Measurements from ENCODE around the gene KCNH1. TPM values are rescaled to one million over a fixed set of nuclear protein-coding genes. Genes with fewer than 3 reads are reported as not detected.

The KCNH1 gene
- total RNA-seq, 1 experiment from 2014 or later: not detected

DNA sequence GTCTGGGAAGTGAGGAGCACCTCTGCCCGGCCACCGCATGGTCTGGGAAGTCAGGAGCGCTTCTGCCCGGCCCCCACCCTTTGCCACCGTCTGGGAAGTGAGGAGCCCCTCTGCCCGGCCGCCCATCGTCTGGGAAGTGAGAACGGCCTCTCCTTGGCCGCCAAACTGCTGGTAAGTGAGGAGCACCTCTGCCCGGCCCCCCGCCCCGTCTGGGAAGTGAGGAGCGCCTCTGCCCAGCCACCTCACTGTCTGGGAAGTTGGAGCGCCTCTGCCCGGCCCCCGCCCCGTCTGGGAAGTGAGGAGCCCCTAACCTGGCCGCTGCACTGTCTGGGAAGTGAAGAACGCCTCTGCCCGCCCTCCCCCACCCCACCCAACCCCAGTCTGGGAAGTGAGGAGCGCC, 22.6 kb downstream of the KCNH1 start:
- RAD21 ChIA-PET (ENCODE audit: low non-redundant PET in 1 of 2, low total read pairs in 2 of 2, uncharacterized antibody in 2 of 2, unreplicated experiment in 2 of 2): no interaction called here
- H4K20me1 ChIP-seq (ENCODE audit: insufficient read depth): no peaks in the 10 kb centered on the region
- no TSS peak for BruUV-seq (replicated peaks)
- no peak for ATAC-seq
- H3K9me2 ChIP-seq (ENCODE audit: insufficient read depth): no peaks in the 10 kb centered on the region
- intact Hi-C loops (cut with micrococcal nuclease): no loop called here
- no peak overlapping the region for H3K9ac ChIP-seq (ENCODE audit: low read length)
- no peak overlapping the region for H3K4me3 ChIP-seq (replicated peaks in 1 of 2; ENCODE audit: low read depth in 1 of 2, low read length in 2 of 2)
- no peaks in the 10 kb centered on the region for H3K36me3 ChIP-seq (ENCODE audit: control insufficient read depth in 1 of 2, insufficient read depth in 2 of 2, low read length in 2 of 2)
- H3K4me2 ChIP-seq (ENCODE audit: low read length): no peak overlapping the region
- no peak for DNase-seq (ENCODE audit: low read depth, low spot score)
- no peaks in the 10 kb centered on the region for H3K79me2 ChIP-seq (ENCODE audit: insufficient read depth, low read length)
- POLR2A ChIA-PET: no interaction called here
- H3K27me3 ChIP-seq (ENCODE audit: insufficient read depth, low read length): peaks cover 50% of the 10 kb centered on the region
- H3K4me1 ChIP-seq (ENCODE audit: control insufficient read depth in 1 of 2, insufficient read depth in 2 of 2, low read length in 2 of 2): no peaks in the 10 kb centered on the region
- no peak overlapping the region for H2AFZ ChIP-seq (ENCODE audit: low read depth, low read length, poor library complexity, severe bottlenecking)
- CTCF ChIA-PET: no interaction called here
- TF ChIP-seq, protein P1, sequence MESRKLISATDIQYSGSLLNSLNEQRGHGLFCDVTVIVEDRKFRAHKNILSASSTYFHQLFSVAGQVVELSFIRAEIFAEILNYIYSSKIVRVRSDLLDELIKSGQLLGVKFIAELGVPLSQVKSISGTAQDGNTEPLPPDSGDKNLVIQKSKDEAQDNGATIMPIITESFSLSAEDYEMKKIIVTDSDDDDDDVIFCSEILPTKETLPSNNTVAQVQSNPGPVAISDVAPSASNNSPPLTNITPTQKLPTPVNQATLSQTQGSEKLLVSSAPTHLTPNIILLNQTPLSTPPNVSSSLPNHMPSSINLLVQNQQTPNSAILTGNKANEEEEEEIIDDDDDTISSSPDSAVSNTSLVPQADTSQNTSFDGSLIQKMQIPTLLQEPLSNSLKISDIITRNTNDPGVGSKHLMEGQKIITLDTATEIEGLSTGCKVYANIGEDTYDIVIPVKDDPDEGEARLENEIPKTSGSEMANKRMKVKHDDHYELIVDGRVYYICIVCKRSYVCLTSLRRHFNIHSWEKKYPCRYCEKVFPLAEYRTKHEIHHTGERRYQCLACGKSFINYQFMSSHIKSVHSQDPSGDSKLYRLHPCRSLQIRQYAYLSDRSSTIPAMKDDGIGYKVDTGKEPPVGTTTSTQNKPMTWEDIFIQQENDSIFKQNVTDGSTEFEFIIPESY (IDR thresholded peaks at IDR 0.05; ENCODE audit: extremely low read depth, insufficient replicate concordance, low read length): no peak
- TF ChIP-seq JUND (IDR thresholded peaks at IDR 0.05): no peak
- no peak for TF ChIP-seq ZFX (IDR thresholded peaks at IDR 0.05)
- no peak for TF ChIP-seq EZH2 (IDR thresholded peaks at IDR 0.05)
- TF ChIP-seq SIN3A (IDR thresholded peaks at IDR 0.05; ENCODE audit: low read depth): no peak
- no peak for TF ChIP-seq SP1 (IDR thresholded peaks at IDR 0.05; ENCODE audit: low read depth)
- TF ChIP-seq, protein P2, sequence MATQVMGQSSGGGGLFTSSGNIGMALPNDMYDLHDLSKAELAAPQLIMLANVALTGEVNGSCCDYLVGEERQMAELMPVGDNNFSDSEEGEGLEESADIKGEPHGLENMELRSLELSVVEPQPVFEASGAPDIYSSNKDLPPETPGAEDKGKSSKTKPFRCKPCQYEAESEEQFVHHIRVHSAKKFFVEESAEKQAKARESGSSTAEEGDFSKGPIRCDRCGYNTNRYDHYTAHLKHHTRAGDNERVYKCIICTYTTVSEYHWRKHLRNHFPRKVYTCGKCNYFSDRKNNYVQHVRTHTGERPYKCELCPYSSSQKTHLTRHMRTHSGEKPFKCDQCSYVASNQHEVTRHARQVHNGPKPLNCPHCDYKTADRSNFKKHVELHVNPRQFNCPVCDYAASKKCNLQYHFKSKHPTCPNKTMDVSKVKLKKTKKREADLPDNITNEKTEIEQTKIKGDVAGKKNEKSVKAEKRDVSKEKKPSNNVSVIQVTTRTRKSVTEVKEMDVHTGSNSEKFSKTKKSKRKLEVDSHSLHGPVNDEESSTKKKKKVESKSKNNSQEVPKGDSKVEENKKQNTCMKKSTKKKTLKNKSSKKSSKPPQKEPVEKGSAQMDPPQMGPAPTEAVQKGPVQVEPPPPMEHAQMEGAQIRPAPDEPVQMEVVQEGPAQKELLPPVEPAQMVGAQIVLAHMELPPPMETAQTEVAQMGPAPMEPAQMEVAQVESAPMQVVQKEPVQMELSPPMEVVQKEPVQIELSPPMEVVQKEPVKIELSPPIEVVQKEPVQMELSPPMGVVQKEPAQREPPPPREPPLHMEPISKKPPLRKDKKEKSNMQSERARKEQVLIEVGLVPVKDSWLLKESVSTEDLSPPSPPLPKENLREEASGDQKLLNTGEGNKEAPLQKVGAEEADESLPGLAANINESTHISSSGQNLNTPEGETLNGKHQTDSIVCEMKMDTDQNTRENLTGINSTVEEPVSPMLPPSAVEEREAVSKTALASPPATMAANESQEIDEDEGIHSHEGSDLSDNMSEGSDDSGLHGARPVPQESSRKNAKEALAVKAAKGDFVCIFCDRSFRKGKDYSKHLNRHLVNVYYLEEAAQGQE (IDR thresholded peaks at IDR 0.05; ENCODE audit: low read depth): no peak
- no peak for TF ChIP-seq YY1 (IDR thresholded peaks at IDR 0.05; ENCODE audit: extremely low read depth, insufficient replicate concordance, low read depth, low read length)
- TF ChIP-seq ELF1 (IDR thresholded peaks at IDR 0.05; ENCODE audit: borderline replicate concordance, low read depth): no peak
- no peak for TF ChIP-seq RAD21 (IDR thresholded peaks at IDR 0.05; ENCODE audit: low read depth)
- no peak for TF ChIP-seq FOSL1 (IDR thresholded peaks at IDR 0.05; ENCODE audit: low read depth)
- no peak for TF ChIP-seq EGR1 (IDR thresholded peaks at IDR 0.05; ENCODE audit: low read depth)
- TF ChIP-seq TCF7L2 (IDR thresholded peaks at IDR 0.05; ENCODE audit: borderline replicate concordance, extremely low read depth, insufficient read depth, insufficient read length): no peak
- no peak for TF ChIP-seq ZNF274 (IDR thresholded peaks at IDR 0.05; ENCODE audit: low read depth, low read length)
- TF ChIP-seq, protein P3, sequence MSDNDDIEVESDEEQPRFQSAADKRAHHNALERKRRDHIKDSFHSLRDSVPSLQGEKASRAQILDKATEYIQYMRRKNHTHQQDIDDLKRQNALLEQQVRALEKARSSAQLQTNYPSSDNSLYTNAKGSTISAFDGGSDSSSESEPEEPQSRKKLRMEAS (IDR thresholded peaks at IDR 0.05): no peak
- no peak for TF ChIP-seq CTCF (IDR thresholded peaks at IDR 0.05 in 2 of 3, conservative IDR thresholded peaks at IDR 0.05 in 1 of 3; ENCODE audit: borderline replicate concordance in 1 of 3, insufficient read depth in 1 of 3, low read depth in 2 of 3, low read length in 2 of 3)
- TF ChIP-seq POLR2AphosphoS5 (IDR thresholded peaks at IDR 0.05; ENCODE audit: low read depth, low read length): no peak
- TF ChIP-seq CBX3 (IDR thresholded peaks at IDR 0.05; ENCODE audit: low read depth): no peak
- TF ChIP-seq EZH2phosphoT487 (IDR thresholded peaks at IDR 0.05; ENCODE audit: borderline replicate concordance): no peak
- no peak overlapping the region for H3K27ac ChIP-seq (ENCODE audit: low read depth, low read length)
- no peaks in the 10 kb centered on the region for H3K9me3 ChIP-seq (ENCODE audit: control insufficient read depth in 1 of 2, insufficient read depth in 1 of 2, low read depth in 1 of 2, low read length in 2 of 2)

All from HCT116 (cell line).